OCI-LY7 (cell line): Measurements from ENCODE around the gene KLHL22.
"Not testable (repeated sequence)": the region's sequence is repeated elsewhere in the genome, so short reads cannot be mapped to it uniquely, and the experiment has no call there.

Experiments used
- CTCF ChIP-seq: fragments of 200-600 bp; sonication (generic); conservative IDR thresholded peaks from 2 replicates; pipeline ENCODE4 v1.5.1; 2014; ENCODE audit warnings: mild to moderate bottlenecking, antibody characterized with exemption, low read length, moderate library complexity, mixed read lengths
- EZH2phosphoT487 ChIP-seq: fragments of 200-600 bp; sonication (generic); IDR thresholded peaks from 2 replicates; pipeline ENCODE4 v1.6.1; 2018; ENCODE audit warnings: low read depth, borderline replicate concordance, mild to moderate bottlenecking, mixed run types, antibody characterized with exemption, low read length, moderate library complexity, mixed read lengths

DNA sequence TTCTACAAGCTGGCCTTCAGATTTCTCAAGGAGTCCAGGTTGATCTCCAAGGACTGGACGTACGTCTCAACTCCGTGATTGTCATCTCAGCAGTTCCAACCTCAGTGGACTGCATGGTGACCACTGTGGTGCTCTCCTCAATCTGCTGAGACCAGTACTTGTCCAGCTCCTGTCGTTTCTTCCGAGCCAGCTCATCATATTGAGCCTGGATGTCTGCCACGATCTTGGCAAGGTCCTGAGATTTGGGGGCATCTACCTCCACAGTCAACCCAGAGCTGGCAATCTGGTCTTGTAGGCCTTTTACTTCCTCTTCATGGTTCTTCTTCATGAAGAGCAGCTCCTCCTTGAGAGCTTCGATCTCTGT lies 12.5 kb downstream of the KLHL22 start:
- TF ChIP-seq EZH2phosphoT487, CTCF: not testable (repeated sequence)
